Measurements from ENCODE around the gene FAM184A. TPM values are rescaled to one million over a fixed set of nuclear protein-coding genes. Genes with fewer than 3 reads are reported as not detected.

The FAM184A gene
- total RNA-seq, 4 donors from 2014 or later: 0.30 to 3.8 (median 1.1) TPM

- 20 to 22% methylated on average over 6 of the region's 6 CpGs for WGBS, 2 donors
- Histone ChIP-seq H3K4me3 (no peak overlapping the region), H3K27ac (peak overlapping the region in 3 of 4 donors; percentile 6 to 54 (median 43)), H3K9me3 (no peaks in the 10 kb centered on the region), H3K4me1 (peaks cover 0 to 18% (median 5%) of the 10 kb centered on the region in 3 donors), H3K27me3 (no peaks in the 10 kb centered on the region), H3K36me3 (no peaks in the 10 kb centered on the region)
- intact Hi-C loops (cut with DNase I): no loop called here
- DNase-seq: no peak
- no peak for TF ChIP-seq CTCF (IDR thresholded peaks at IDR 0.05)
- TF ChIP-seq POLR2A (IDR thresholded peaks at IDR 0.05): no peak
Observed at GRCh38 chr6:119096721-119097565, 18.5 kb upstream of the FAM184A start.

- Histone ChIP-seq H3K27ac (no peak overlapping the region), H3K9me3 (no peaks in the 10 kb centered on the region), H3K4me3 (no peak overlapping the region), H3K4me1 (no peaks in the 10 kb centered on the region), H3K36me3 (no peaks in the 10 kb centered on the region), H3K27me3 (no peaks in the 10 kb centered on the region)
- WGBS, 2 donors: 55 to 61% methylated on average over 2 of the region's 2 CpGs
- TF ChIP-seq CTCF (IDR thresholded peaks at IDR 0.05) (no peak), POLR2A (IDR thresholded peaks at IDR 0.05) (no peak)
- intact Hi-C loops (cut with DNase I): no loop called here
- DNase-seq: no peak
Observed at GRCh38 chr6:119090256-119090655, 11.8 kb upstream of the FAM184A start.

GRCh38 chr6:119084784-119085183, 6.3 kb upstream of the FAM184A start:
- Histone ChIP-seq H3K4me3 (no peak overlapping the region), H3K36me3 (no peaks in the 10 kb centered on the region), H3K4me1 (peaks cover 0 to 2% (median 0%) of the 10 kb centered on the region in 3 donors), H3K9me3 (peaks cover 0 to 12% (median 10%) of the 10 kb centered on the region in 3 donors), H3K27ac (no peak overlapping the region), H3K27me3 (no peaks in the 10 kb centered on the region)
- DNase-seq: no peak
- TF ChIP-seq POLR2A (IDR thresholded peaks at IDR 0.05) (no peak), CTCF (IDR thresholded peaks at IDR 0.05) (no peak)
- intact Hi-C loops (cut with DNase I): no loop called here
- 80 to 100% methylated on average over 1 of the region's 1 CpG for WGBS, 2 donors

- WGBS, 2 donors: 84 to 96% methylated on average over 3 to 5 of the region's 5 CpGs
- Histone ChIP-seq H3K4me1 (peaks cover 0 to 19% (median under 1%) of the 10 kb centered on the region in 3 donors), H3K9me3 (peaks cover 0 to 12% (median 10%) of the 10 kb centered on the region in 3 donors), H3K27ac (no peak overlapping the region), H3K4me3 (no peak overlapping the region), H3K36me3 (no peaks in the 10 kb centered on the region), H3K27me3 (peaks cover 0 to 4% (median 0%) of the 10 kb centered on the region in 4 donors)
- intact Hi-C loops (cut with DNase I): no loop called here
- no peak for TF ChIP-seq POLR2A (IDR thresholded peaks at IDR 0.05)
- TF ChIP-seq CTCF (IDR thresholded peaks at IDR 0.05): no peak
- no peak for DNase-seq
Observed at GRCh38 chr6:119083007-119083406, 4.5 kb upstream of the FAM184A start.

- Histone ChIP-seq H3K36me3 (no peaks in the 10 kb centered on the region), H3K4me1 (peaks cover 3 to 37% (median 5%) of the 10 kb centered on the region in 3 donors), H3K27me3 (peaks cover 0 to 5% (median 0%) of the 10 kb centered on the region in 4 donors), H3K9me3 (peaks cover 0 to 12% (median 10%) of the 10 kb centered on the region in 3 donors), H3K27ac (peak overlapping the region; percentile 66 to 87 (median 80)), H3K4me3 (peak overlapping the region; percentile 64 to 89 (median 82))
- no peak for TF ChIP-seq POLR2A (IDR thresholded peaks at IDR 0.05)
- no peak for TF ChIP-seq CTCF (IDR thresholded peaks at IDR 0.05)
- DNase-seq: no peak
- WGBS, 2 donors: 4 to 7% methylated on average over 7 to 9 of the region's 9 CpGs
- intact Hi-C loops (cut with DNase I): no loop called here
Observed at GRCh38 chr6:119079283-119079809, 882 bp upstream of the FAM184A start.

Measured in esophagus squamous epithelium (tissue), 5 donors.